Astrocyte of the cerebellum (primary cell): Measurements from ENCODE around the gene ELN.
A peak's percentile ranks its signal among the peaks of the same experiment; 100 is the strongest.

ENCODE experiments used
- DNase-seq: peaks from one replicate; pipeline ENCODE4 v3.0.0-alpha.2; 2011; ENCODE audit warnings: low read depth
- H3K4me3 ChIP-seq: 2 replicates; pipeline ENCODE4 v1.5.1; 2011; ENCODE audit warnings: mild to moderate bottlenecking, low read depth, low read length, moderate library complexity
- in situ Hi-C: cut with HindIII; loops from 2 replicates; pipeline ENCODE4 v1.10.0; 2017; ENCODE audit warnings: low sequenced_read_pairs
- TF ChIP-seq, protein P1 (sequence below): IDR thresholded peaks from 2 replicates; pipeline ENCODE4 v1.5.1; 2012; ENCODE audit warnings: low read length, low read depth, moderate library complexity, mild to moderate bottlenecking; ENCODE audit errors: missing control alignments

Gene ELN

DNA sequence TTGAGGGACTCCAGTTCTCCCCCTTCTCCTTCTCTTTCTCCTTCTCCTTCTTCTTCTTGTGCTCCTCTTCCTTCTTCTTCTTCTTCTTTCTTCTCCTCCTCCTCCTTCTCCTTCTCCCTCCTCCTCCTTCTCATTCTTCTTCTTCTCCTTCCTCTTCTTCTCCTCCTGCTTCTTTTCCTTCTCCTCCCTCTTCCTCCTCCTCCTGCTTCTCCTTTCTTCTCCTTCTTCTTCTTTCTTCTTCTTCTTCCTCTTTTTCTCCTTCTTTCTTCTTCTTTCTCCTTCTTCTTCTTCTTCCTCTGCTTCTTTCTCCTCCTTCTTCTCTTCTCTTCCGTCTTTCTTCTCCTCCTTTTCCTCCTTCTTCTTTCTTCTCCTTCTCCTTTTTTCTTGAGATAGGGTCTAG, 30.0 kb downstream of the ELN start:
- no peak for DNase-seq
- in situ Hi-C loops, result loop anchor here (25.0 kb wide), 1 partner anchor 354 kb away; no protein-coding TSS in a partner anchor
- TF ChIP-seq, protein P1, sequence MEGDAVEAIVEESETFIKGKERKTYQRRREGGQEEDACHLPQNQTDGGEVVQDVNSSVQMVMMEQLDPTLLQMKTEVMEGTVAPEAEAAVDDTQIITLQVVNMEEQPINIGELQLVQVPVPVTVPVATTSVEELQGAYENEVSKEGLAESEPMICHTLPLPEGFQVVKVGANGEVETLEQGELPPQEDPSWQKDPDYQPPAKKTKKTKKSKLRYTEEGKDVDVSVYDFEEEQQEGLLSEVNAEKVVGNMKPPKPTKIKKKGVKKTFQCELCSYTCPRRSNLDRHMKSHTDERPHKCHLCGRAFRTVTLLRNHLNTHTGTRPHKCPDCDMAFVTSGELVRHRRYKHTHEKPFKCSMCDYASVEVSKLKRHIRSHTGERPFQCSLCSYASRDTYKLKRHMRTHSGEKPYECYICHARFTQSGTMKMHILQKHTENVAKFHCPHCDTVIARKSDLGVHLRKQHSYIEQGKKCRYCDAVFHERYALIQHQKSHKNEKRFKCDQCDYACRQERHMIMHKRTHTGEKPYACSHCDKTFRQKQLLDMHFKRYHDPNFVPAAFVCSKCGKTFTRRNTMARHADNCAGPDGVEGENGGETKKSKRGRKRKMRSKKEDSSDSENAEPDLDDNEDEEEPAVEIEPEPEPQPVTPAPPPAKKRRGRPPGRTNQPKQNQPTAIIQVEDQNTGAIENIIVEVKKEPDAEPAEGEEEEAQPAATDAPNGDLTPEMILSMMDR, result no peak
- no peak overlapping the region for H3K4me3 ChIP-seq

DNA sequence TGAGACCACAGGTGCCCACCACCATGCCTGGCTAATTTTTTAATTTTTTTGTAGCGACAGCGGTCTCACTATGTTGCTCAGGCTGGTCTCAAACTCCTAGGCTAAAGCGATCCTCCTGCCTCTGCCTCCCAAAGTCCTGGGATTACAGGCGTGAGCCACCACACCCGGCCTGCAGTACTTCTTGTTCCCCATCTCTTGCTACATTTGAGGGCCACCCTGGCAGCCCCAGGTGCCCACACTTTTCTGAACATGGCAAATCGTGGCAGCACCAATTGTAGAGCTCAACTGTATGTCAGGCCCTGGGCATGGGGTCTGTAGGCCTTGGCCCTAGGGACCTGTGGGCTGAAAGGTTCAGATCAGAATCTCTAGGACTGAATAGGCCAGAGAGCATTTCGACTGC, 30.5 kb downstream of the ELN start:
- H3K4me3 ChIP-seq, result no peak overlapping the region

GRCh38 chr7:74059037-74059436, 31.1 kb downstream of the ELN start:
- DNase-seq, result no peak
- TF ChIP-seq, protein P1, result no peak
- in situ Hi-C loops, result loop anchor here (25.0 kb wide), 1 partner anchor 353 kb away; no protein-coding TSS in a partner anchor
- no peak overlapping the region for H3K4me3 ChIP-seq

More for the DNA sequence above, 30.5 kb downstream of the ELN start:
- TF ChIP-seq, protein P1, result no peak
- in situ Hi-C loops, result loop anchor here (25.0 kb wide), 1 partner anchor 354 kb away; no protein-coding TSS in a partner anchor
- no peak for DNase-seq

DNA sequence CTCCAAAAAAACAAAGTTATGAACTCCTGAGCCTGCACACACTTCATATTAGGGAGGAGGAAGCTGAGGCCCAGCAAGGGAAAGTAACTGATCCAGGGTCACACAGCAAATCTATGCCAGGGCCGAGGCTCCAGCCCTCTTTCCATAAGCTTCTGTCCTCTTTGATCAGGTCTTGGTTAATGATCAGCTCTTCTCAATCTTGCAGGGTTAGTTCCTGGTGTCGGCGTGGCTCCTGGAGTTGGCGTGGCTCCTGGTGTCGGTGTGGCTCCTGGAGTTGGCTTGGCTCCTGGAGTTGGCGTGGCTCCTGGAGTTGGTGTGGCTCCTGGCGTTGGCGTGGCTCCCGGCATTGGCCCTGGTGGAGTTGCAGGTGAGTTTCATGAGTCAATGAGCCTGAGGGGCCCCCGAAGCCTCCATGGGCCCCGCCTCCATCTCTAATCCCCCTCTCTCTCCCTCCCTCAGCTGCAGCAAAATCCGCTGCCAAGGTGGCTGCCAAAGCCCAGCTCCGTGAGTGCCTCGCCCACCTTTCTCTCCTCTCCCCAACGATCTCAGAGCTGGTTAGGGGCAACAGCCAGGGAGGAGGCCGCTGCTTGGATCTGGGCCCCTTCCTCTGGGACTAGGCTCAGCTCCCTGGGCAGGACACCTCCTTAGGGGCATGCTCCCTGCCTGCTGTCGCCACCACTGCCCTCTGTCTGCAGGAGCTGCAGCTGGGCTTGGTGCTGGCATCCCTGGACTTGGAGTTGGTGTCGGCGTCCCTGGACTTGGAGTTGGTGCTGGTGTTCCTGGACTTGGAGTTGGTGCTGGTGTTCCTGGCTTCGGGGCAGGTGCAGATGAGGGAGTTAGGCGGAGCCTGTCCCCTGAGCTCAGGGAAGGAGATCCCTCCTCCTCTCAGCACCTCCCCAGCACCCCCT, 32.0 kb downstream of the ELN start:
- TF ChIP-seq, protein P1, result peak; percentile 26
- no peak for DNase-seq
- in situ Hi-C loops, result loop anchor here (10.0 to 25.0 kb wide), 2 partner anchors 115 to 352 kb away; partner anchors contain the start of gene EIF4H
- no peak overlapping the region for H3K4me3 ChIP-seq

DNA sequence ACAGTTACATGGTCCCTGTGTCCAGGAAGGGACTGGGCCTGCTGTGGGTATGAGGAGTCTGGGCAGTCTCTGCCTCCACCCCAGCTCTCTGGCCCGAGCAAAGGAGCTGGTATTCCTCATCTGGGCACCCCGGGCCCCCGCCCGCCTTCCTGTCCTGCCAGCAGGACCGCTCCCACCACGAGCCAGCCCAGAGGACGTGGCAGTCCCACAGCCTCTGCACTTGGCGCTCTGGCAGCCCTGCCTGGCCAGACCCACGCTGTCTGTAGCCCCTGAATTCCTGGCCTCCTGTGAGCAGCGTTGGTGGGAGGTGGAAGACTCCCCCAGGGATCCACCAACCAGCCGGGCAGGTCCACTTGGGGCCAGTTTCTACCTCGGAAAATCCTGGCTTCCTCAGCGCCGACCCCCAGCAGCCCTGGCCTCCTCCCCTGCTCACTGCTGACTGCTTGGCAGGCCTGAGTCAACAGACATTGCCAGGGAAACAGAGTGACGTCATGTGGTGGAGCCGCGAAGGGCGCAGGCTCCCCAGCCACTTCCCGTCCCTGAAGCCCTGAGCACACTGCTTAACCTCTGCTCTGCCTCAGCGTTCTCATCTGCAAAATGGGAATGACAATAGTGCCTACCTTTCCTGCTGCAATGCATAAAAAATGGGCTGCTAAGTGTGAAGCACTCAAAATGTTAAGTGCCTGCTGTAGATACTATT, 34.0 kb downstream of the ELN start:
- DNase-seq, result peak; percentile 87
- TF ChIP-seq, protein P1, result no peak
- in situ Hi-C loops, result loop anchor here (10.0 to 25.0 kb wide), 2 partner anchors 113 to 350 kb away; partner anchors contain the start of gene EIF4H
- H3K4me3 ChIP-seq, result no peak overlapping the region

GRCh38 chr7:74063223-74063641, 35.3 kb downstream of the ELN start:
- no peak for DNase-seq
- in situ Hi-C loops, result loop anchor here (10.0 to 25.0 kb wide), 2 partner anchors 112 to 349 kb away; partner anchors contain the start of gene EIF4H
- TF ChIP-seq, protein P1, result no peak
- no peak overlapping the region for H3K4me3 ChIP-seq
